ENCODE measurements around the gene CCNQ. TPM values are rescaled to one million over a fixed set of nuclear protein-coding genes. Genes with fewer than 3 reads are reported as not detected.

The CCNQ gene
- total and polyA plus RNA-seq, 10 of the 15 experiments (the other 5 are each of a cell fraction or from before 2014, with no cell fraction given): 0.45 to 36.2 (median 18.2) TPM

DNA sequence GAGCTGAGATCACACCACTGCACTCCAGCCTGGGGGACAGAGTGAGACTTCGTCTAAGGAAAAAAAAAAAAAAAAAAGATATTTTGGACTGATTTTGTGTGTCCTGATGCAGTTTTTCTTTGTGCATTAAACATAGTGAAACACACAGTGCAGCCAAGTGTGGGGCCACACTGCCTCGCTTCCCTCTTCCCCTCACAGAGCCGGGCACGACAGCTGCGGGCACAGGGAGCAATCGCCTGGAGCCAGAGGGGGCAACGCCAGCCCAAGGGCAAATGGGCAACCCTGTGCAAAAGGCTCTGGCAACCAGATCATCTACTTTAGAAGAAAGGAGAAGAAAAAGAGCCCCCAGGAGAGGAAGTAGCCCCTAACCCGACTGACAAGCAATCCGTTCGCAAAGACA, 13.5 kb upstream of the CCNQ start:
- RAD21 ChIA-PET (ENCODE audit: unreplicated experiment): interaction anchor here (0.7 kb wide), 1 partner anchor 12 kb away, joined by 4 read pairs; no protein-coding TSS in a partner anchor
- no TSS peak for BruUV-seq (replicated peaks)
- DNase-seq (ENCODE audit: low read depth, low spot score): no peak
- no peaks in the 10 kb centered on the region for H3K79me2 ChIP-seq (ENCODE audit: control insufficient read depth, insufficient read depth, low read length)
- intact Hi-C loops (cut with micrococcal nuclease; ENCODE audit: unreplicated experiment) (loop anchor here (5.0 kb wide), 1 partner anchor 55 kb away; no protein-coding TSS in a partner anchor), in situ Hi-C loops (cut with MboI) (no loop called here)
- H3K36me3 ChIP-seq (ENCODE audit: control insufficient read depth in 2 of 2, insufficient read depth in 2 of 2, low read length in 1 of 2): no peaks in the 10 kb centered on the region
- H3K27me3 ChIP-seq (replicated peaks in 1 of 2; ENCODE audit: control insufficient read depth in 2 of 2, insufficient read depth in 2 of 2, low read length in 1 of 2): peaks cover 0 to 2% of the 10 kb centered on the region in 2 experiments; a peak in 2 of 4 replicates
- H3K9ac ChIP-seq (ENCODE audit: control insufficient read depth, insufficient read depth, low read length): no peak overlapping the region
- H2AFZ ChIP-seq (ENCODE audit: control insufficient read depth, low read depth, low read length): no peak overlapping the region
- no peaks in the 10 kb centered on the region for H4K20me1 ChIP-seq (ENCODE audit: control insufficient read depth, insufficient read depth)
- SMC1A ChIA-PET (ENCODE audit: uncharacterized antibody, unreplicated experiment): no interaction called here
- H3K4me3 ChIP-seq: no peak overlapping the region
- FAIRE-seq: no peak
- POLR2A ChIA-PET: no interaction called here
- WGBS (ENCODE audit: insufficient coverage, insufficient replicate concordance, low lambda C conversion rate, missing lambda C conversion rate): 3% methylated on average over 9 of the region's 10 CpGs
- peaks cover 3% of the 10 kb centered on the region for H3K4me1 ChIP-seq (ENCODE audit: control insufficient read depth, insufficient read depth, low read length)
- no peak overlapping the region for H3K27ac ChIP-seq (ENCODE audit: control insufficient read depth, insufficient read depth)
- CTCF ChIA-PET: interaction anchor here (0.5 to 1.8 kb wide), 3 partner anchors 12 to 55 kb away, joined by 3 to 5 read pairs (median 4); no protein-coding TSS in a partner anchor
- ATAC-seq: peak; percentile 58
- TF ChIP-seq SPI1 (IDR thresholded peaks at IDR 0.05; ENCODE audit: borderline replicate concordance, insufficient read depth, low read depth, low read length) (0 out of 2 replicates have a peak, but pooled peaks have one; percentile 13), NRF1 (conservative IDR thresholded peaks at IDR 0.05; ENCODE audit: low read depth, low read length) (no peak), PAX5 (IDR thresholded peaks at IDR 0.05; ENCODE audit: borderline replicate concordance, low read depth, low read length) (no peak), ZBED1 (IDR thresholded peaks at IDR 0.05; ENCODE audit: borderline replicate concordance) (no peak), RAD51 (IDR thresholded peaks at IDR 0.05) (no peak), CBFB (IDR thresholded peaks at IDR 0.05; ENCODE audit: low read depth) (no peak), TCF3 (IDR thresholded peaks at IDR 0.05; ENCODE audit: borderline replicate concordance, insufficient read depth, low read depth, low read length) (no peak)
- TF ChIP-seq, protein P1, sequence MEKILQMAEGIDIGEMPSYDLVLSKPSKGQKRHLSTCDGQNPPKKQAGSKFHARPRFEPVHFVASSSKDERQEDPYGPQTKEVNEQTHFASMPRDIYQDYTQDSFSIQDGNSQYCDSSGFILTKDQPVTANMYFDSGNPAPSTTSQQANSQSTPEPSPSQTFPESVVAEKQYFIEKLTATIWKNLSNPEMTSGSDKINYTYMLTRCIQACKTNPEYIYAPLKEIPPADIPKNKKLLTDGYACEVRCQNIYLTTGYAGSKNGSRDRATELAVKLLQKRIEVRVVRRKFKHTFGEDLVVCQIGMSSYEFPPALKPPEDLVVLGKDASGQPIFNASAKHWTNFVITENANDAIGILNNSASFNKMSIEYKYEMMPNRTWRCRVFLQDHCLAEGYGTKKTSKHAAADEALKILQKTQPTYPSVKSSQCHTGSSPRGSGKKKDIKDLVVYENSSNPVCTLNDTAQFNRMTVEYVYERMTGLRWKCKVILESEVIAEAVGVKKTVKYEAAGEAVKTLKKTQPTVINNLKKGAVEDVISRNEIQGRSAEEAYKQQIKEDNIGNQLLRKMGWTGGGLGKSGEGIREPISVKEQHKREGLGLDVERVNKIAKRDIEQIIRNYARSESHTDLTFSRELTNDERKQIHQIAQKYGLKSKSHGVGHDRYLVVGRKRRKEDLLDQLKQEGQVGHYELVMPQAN (conservative IDR thresholded peaks at IDR 0.05): no peak
- TF ChIP-seq, protein P2, sequence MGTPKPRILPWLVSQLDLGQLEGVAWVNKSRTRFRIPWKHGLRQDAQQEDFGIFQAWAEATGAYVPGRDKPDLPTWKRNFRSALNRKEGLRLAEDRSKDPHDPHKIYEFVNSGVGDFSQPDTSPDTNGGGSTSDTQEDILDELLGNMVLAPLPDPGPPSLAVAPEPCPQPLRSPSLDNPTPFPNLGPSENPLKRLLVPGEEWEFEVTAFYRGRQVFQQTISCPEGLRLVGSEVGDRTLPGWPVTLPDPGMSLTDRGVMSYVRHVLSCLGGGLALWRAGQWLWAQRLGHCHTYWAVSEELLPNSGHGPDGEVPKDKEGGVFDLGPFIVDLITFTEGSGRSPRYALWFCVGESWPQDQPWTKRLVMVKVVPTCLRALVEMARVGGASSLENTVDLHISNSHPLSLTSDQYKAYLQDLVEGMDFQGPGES (IDR thresholded peaks at IDR 0.05): no peak
- no peaks in the 10 kb centered on the region; the same call in 2 of the 3 replicates for H3K9me3 ChIP-seq (replicated peaks; ENCODE audit: control insufficient read depth, insufficient read depth, low read length)
- H3K4me2 ChIP-seq (ENCODE audit: control insufficient read depth, insufficient read depth): no peak overlapping the region

Data from GM12878 (cell line).